ENCODE results near the gene OR1D5. TPM values are rescaled to one million over a fixed set of nuclear protein-coding genes. Genes with fewer than 3 reads are reported as not detected.
"Not testable (repeated sequence)": the region's sequence is repeated elsewhere in the genome, so short reads cannot be mapped to it uniquely, and the experiment has no call there.

OR1D5 gene
- total and polyA plus RNA-seq, 4 donors = not detected

DNA sequence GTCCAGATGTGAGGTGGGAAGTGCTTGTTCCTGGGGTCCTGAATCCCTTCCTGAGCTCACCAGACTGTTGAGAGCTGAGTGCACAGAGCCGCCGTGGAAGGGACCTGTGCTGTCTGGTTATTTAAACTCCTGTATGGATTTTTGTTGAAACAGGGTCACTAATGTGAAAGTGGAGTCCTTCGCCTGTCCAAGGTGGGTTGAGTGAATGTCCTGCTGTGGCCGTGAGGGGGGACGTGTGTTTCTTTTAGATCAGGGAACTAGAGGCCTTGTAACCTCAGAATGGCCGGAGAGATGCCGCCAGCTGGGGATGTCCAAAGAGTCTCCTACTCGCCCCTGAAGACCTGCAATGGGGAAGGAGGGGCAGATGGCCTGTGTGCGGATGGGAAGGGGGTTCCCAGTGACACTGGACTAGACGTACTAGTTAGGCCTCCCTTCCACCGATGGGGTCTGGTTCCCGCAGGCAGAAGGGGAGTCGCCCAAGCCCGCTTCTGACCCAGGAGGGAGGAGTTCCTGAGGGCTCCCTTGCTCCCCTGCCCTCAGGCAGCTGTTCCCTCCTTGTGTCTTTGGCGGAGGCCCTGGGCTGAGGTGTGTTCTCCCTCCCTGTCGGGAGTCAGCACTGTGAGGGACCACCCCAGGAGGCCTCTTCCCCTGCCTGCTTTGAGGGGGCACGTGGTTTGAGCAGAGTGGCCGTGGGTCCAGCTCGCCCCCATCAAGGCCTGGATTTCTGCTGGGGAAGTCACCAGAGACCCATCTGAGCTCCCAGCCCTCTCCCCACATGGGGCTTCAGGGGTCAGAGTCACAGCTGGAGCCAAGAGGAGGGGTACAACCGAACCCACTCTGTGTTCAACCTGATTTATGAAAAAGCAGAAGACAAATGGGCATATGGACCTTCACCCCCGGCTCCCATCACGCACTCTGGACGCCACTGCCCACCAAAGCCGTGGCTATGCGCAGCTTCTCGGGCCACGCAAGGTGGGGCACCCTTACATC, 30.9 kb downstream of the OR1D5 start:
- H3K9ac ChIP-seq (ENCODE audit: low read depth in 1 of 2, low read length in 2 of 2) = no peak overlapping the region
- H3K4me1 ChIP-seq (ENCODE audit: control insufficient read depth in 4 of 4, insufficient read depth in 4 of 4, low read length in 3 of 4) = no peaks in the 10 kb centered on the region
- no peaks in the 10 kb centered on the region for H3K9me3 ChIP-seq (ENCODE audit: control insufficient read depth in 4 of 4, low read length in 3 of 4)
- TF ChIP-seq JUND (IDR thresholded peaks at IDR 0.05) (no peak), TAF1 (conservative IDR thresholded peaks at IDR 0.05) (no peak)
- TF ChIP-seq, protein P1, sequence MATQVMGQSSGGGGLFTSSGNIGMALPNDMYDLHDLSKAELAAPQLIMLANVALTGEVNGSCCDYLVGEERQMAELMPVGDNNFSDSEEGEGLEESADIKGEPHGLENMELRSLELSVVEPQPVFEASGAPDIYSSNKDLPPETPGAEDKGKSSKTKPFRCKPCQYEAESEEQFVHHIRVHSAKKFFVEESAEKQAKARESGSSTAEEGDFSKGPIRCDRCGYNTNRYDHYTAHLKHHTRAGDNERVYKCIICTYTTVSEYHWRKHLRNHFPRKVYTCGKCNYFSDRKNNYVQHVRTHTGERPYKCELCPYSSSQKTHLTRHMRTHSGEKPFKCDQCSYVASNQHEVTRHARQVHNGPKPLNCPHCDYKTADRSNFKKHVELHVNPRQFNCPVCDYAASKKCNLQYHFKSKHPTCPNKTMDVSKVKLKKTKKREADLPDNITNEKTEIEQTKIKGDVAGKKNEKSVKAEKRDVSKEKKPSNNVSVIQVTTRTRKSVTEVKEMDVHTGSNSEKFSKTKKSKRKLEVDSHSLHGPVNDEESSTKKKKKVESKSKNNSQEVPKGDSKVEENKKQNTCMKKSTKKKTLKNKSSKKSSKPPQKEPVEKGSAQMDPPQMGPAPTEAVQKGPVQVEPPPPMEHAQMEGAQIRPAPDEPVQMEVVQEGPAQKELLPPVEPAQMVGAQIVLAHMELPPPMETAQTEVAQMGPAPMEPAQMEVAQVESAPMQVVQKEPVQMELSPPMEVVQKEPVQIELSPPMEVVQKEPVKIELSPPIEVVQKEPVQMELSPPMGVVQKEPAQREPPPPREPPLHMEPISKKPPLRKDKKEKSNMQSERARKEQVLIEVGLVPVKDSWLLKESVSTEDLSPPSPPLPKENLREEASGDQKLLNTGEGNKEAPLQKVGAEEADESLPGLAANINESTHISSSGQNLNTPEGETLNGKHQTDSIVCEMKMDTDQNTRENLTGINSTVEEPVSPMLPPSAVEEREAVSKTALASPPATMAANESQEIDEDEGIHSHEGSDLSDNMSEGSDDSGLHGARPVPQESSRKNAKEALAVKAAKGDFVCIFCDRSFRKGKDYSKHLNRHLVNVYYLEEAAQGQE (IDR thresholded peaks at IDR 0.05) = no peak
- TF ChIP-seq, protein P2, sequence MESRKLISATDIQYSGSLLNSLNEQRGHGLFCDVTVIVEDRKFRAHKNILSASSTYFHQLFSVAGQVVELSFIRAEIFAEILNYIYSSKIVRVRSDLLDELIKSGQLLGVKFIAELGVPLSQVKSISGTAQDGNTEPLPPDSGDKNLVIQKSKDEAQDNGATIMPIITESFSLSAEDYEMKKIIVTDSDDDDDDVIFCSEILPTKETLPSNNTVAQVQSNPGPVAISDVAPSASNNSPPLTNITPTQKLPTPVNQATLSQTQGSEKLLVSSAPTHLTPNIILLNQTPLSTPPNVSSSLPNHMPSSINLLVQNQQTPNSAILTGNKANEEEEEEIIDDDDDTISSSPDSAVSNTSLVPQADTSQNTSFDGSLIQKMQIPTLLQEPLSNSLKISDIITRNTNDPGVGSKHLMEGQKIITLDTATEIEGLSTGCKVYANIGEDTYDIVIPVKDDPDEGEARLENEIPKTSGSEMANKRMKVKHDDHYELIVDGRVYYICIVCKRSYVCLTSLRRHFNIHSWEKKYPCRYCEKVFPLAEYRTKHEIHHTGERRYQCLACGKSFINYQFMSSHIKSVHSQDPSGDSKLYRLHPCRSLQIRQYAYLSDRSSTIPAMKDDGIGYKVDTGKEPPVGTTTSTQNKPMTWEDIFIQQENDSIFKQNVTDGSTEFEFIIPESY (IDR thresholded peaks at IDR 0.05) = no peak
- TF ChIP-seq, protein P3, sequence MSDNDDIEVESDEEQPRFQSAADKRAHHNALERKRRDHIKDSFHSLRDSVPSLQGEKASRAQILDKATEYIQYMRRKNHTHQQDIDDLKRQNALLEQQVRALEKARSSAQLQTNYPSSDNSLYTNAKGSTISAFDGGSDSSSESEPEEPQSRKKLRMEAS (IDR thresholded peaks at IDR 0.05) = no peak
- 91% methylated on average over 27 of the region's 27 CpGs for WGBS
- H3K27me3 ChIP-seq (ENCODE audit: control insufficient read depth in 4 of 4, insufficient read depth in 4 of 4, low read length in 3 of 4) = peaks cover 0 to 4% (median 0%) of the 10 kb centered on the region in 4 donors
- H3K27ac ChIP-seq (ENCODE audit: low read depth in 1 of 2, low read length in 2 of 2) = no peak overlapping the region
- H3K4me3 ChIP-seq (ENCODE audit: low read depth in 1 of 3, low read length in 3 of 3) = no peak overlapping the region
- H3K36me3 ChIP-seq (ENCODE audit: control insufficient read depth in 4 of 4, insufficient read depth in 3 of 4, low read depth in 1 of 4, low read length in 3 of 4) = no peaks in the 10 kb centered on the region
- no peak for DNase-seq (ENCODE audit: low spot score)

- H3K36me3 ChIP-seq (ENCODE audit: control insufficient read depth in 4 of 4, insufficient read depth in 3 of 4, low read depth in 1 of 4, low read length in 3 of 4); DNase-seq (ENCODE audit: low spot score); H3K9ac ChIP-seq (ENCODE audit: low read depth in 1 of 2, low read length in 2 of 2); H3K4me3 ChIP-seq (ENCODE audit: low read depth in 1 of 3, low read length in 3 of 3); H3K4me1 ChIP-seq (ENCODE audit: control insufficient read depth in 4 of 4, insufficient read depth in 4 of 4, low read length in 3 of 4); H3K27ac ChIP-seq (ENCODE audit: low read depth in 1 of 2, low read length in 2 of 2); H3K27me3 ChIP-seq (ENCODE audit: control insufficient read depth in 4 of 4, insufficient read depth in 4 of 4, low read length in 3 of 4); H3K9me3 ChIP-seq (ENCODE audit: control insufficient read depth in 4 of 4, low read length in 3 of 4): not testable (repeated sequence)
- WGBS = 91% methylated on average over 14 of the region's 14 CpGs
These were observed 32.4 kb downstream of the OR1D5 start for GRCh38 chr17:3030852-3031470.

- H3K27ac ChIP-seq (ENCODE audit: low read depth in 1 of 2, low read length in 2 of 2) = no peak overlapping the region
- H3K9me3 ChIP-seq (ENCODE audit: control insufficient read depth in 4 of 4, low read length in 3 of 4) = no peaks in the 10 kb centered on the region
- no peaks in the 10 kb centered on the region for H3K27me3 ChIP-seq (ENCODE audit: control insufficient read depth in 4 of 4, insufficient read depth in 4 of 4, low read length in 3 of 4)
- no peaks in the 10 kb centered on the region for H3K36me3 ChIP-seq (ENCODE audit: control insufficient read depth in 4 of 4, insufficient read depth in 3 of 4, low read depth in 1 of 4, low read length in 3 of 4)
- no peak overlapping the region for H3K4me3 ChIP-seq (ENCODE audit: low read depth in 1 of 3, low read length in 3 of 3)
- TF ChIP-seq JUND (IDR thresholded peaks at IDR 0.05) (peak in 1 of 2 donors; percentile 29), HNF4G (IDR thresholded peaks at IDR 0.05) (no peak)
- TF ChIP-seq, protein P4, sequence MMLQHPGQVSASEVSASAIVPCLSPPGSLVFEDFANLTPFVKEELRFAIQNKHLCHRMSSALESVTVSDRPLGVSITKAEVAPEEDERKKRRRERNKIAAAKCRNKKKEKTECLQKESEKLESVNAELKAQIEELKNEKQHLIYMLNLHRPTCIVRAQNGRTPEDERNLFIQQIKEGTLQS (IDR thresholded peaks at IDR 0.05) = no peak
- TF ChIP-seq, protein P1 (IDR thresholded peaks at IDR 0.05) = no peak
- 78% methylated on average over 7 of the region's 7 CpGs for WGBS
- DNase-seq (ENCODE audit: low spot score) = no peak
- H3K9ac ChIP-seq (ENCODE audit: low read depth in 1 of 2, low read length in 2 of 2) = no peak overlapping the region
- H3K4me1 ChIP-seq (ENCODE audit: control insufficient read depth in 4 of 4, insufficient read depth in 4 of 4, low read length in 3 of 4) = no peaks in the 10 kb centered on the region
These were observed 33.3 kb downstream of the OR1D5 start for GRCh38 chr17:3030096-3030495.

Data from liver (tissue), 9 donors.